ENCODE results near the gene CDK5RAP2.

DNA sequence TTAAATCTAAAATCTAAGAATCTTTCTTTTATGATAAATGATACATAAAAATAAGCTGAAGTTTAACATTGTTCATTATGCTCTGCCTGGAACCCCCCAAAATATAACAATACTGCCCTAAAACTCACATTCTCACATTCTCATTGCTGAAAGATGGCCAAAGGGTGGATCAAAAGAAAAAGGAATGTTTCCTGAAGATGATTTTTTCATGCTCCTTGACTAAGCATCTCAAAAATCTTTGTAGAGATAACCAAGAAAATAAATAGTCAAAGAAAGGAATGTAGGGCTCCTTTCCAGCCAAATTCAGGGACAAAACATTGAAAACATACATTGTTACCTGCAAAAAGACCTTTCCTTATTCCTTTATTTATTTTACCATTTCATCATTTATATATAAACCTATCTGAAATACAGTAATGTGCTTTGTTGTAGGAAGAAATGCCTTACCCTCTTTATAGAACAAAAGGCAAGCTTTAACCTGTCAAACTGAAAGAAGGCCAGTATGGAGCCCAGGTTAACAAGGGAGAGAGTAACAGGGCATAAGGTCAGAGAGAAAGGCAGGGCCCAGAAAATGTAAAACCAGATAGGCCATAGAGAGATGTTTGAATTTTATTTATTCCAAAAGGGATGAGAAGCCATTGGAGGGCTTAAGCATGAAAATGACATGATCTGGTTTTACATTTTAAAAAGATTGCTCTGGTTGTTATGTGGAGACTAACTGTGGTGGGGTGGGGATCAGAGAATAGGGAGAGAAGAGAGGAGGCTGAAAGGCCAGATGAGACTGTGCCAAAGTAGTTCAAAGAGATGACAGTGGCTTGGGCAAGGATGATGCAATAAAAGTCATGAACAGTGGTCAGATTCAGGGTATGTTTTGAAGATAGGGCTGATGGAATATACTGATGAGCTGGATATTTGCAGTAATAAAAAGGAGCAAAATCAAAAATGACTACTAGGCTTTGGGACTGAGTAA is 37.3 kb upstream of the CDK5RAP2 start:
- TF ChIP-seq POLR2A (IDR thresholded peaks at IDR 0.05): no peak
- TF ChIP-seq, protein P1, sequence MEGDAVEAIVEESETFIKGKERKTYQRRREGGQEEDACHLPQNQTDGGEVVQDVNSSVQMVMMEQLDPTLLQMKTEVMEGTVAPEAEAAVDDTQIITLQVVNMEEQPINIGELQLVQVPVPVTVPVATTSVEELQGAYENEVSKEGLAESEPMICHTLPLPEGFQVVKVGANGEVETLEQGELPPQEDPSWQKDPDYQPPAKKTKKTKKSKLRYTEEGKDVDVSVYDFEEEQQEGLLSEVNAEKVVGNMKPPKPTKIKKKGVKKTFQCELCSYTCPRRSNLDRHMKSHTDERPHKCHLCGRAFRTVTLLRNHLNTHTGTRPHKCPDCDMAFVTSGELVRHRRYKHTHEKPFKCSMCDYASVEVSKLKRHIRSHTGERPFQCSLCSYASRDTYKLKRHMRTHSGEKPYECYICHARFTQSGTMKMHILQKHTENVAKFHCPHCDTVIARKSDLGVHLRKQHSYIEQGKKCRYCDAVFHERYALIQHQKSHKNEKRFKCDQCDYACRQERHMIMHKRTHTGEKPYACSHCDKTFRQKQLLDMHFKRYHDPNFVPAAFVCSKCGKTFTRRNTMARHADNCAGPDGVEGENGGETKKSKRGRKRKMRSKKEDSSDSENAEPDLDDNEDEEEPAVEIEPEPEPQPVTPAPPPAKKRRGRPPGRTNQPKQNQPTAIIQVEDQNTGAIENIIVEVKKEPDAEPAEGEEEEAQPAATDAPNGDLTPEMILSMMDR (IDR thresholded peaks at IDR 0.05): no peak
